ENCODE measurements around the gene CAP2. TPM values are rescaled to one million over a fixed set of nuclear protein-coding genes. Genes with fewer than 3 reads are reported as not detected.

The CAP2 gene
- total and polyA plus RNA-seq, 2 experiments from 2014 or later, result 6.7 to 9.1 TPM

DNA sequence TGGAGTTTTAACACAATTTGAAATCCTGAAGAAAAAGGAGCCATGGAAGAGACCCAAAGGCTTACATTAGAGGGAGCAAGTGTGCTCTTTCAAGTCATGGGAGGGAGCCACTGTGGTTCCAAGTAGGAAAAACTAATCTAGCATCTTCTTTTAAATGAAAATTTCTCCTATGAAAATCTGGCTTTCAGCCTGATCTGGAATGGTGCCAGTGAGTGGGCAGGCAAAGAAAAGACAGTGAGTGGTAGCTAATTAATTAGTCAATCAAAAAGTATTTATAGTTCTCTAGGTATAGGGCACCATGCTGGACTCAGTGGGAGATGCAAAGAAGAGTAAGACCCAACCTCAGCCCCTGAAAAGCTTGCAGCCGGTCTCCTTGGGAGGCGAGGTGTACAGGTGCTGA is 21.9 kb downstream of the CAP2 start (continued):
- TF ChIP-seq ZNF462 (CRISPR knock-in tag; IDR thresholded peaks at IDR 0.05), result no peak

DNA sequence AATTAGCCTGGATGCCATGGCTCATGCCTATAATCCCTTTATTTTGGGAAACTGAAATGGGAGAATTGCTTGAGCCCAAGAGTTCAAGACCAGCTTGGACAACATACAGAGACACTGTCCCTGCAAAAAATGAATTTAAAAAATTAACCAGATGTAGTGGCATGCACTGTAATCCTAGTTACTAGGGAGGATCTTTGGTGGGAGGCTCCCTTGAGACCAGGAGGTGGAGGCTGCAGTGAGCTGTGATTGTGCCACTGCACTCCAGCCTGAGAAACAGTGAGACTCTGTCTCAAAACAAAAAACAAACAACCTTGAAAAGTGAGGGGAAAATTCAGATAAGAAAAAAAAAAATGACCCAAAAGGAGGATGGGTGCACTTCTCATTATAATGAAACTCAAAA is 23.4 kb downstream of the CAP2 start:
- Histone ChIP-seq H3F3A (replicated peaks; ENCODE audit: low read depth) (no peaks in the 10 kb centered on the region), H4K20me1 (replicated peaks; ENCODE audit: insufficient read depth) (no peaks in the 10 kb centered on the region), H3K79me2 (replicated peaks; ENCODE audit: insufficient read depth) (peaks cover 43% of the 10 kb centered on the region), H3K36me3 (ENCODE audit: insufficient read depth) (no peaks in the 10 kb centered on the region), H3K27ac (ENCODE audit: low read depth) (peak overlapping the region; percentile 78; the same call in 1 of the 2 replicates), H3K9me2 (ENCODE audit: insufficient read depth) (no peaks in the 10 kb centered on the region), H3K4me2 (no peak overlapping the region), H3K27me3 (ENCODE audit: insufficient read depth) (no peaks in the 10 kb centered on the region), H3K4me3 (no peak overlapping the region), H2AFZ (no peak overlapping the region), H3K4me1 (ENCODE audit: insufficient read depth) (peaks cover 7% of the 10 kb centered on the region; the same call in 1 of the 2 replicates)
- H3K36me3 Mint-ChIP-seq (ENCODE audit: low read depth), result 0 out of 3 replicates have a peak, but pooled peaks cover 3% of the 10 kb centered on the region
- H3K27me3 Mint-ChIP-seq (ENCODE audit: insufficient read depth, low read depth, poor library complexity), result peaks cover 6% of the 10 kb centered on the region
- H3K9me3 Mint-ChIP-seq, result no peaks in the 10 kb centered on the region
- no peak overlapping the region for H3K4me3 Mint-ChIP-seq
- DNase-seq (ENCODE audit: low spot score), result no peak
- H3K27ac Mint-ChIP-seq, result no peak overlapping the region
- TF ChIP-seq ZNF114 (CRISPR knock-in tag; IDR thresholded peaks at IDR 0.05) (no peak), EZH2 (IDR thresholded peaks at IDR 0.05; ENCODE audit: low read depth, unreplicated experiment) (no peak)
- TF ChIP-seq, protein P1, sequence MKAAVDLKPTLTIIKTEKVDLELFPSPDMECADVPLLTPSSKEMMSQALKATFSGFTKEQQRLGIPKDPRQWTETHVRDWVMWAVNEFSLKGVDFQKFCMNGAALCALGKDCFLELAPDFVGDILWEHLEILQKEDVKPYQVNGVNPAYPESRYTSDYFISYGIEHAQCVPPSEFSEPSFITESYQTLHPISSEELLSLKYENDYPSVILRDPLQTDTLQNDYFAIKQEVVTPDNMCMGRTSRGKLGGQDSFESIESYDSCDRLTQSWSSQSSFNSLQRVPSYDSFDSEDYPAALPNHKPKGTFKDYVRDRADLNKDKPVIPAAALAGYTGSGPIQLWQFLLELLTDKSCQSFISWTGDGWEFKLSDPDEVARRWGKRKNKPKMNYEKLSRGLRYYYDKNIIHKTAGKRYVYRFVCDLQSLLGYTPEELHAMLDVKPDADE (IDR thresholded peaks at IDR 0.05), result no peak
- peaks cover 12% of the 10 kb centered on the region for H3K4me1 Mint-ChIP-seq
- no peak for ATAC-seq

All from GM23338 (cell line).